Upper lobe of left lung (tissue), 4 donors: ENCODE results near the gene EYS.

ENCODE experiments used
- CTCF ChIP-seq, 6 experiments: fragments of 450-650 bp in 4 of 6; fragments of 200-600 bp in 2 of 6; sonication (generic) in 2 of 6; IDR thresholded peaks; one replicate each; pipeline ENCODE4 v1.5.1; 2016 to 2019; ENCODE audit warnings: antibody characterized with exemption in 6 of 6
- EP300 ChIP-seq, 4 donors: sonication (generic); formaldehyde crosslinking; IDR thresholded peaks; one replicate each; pipeline ENCODE4 v1.5.1; 2017; ENCODE audit warnings: antibody characterized with exemption in 4 of 4, control low read depth in 2 of 4
- POLR2A ChIP-seq, 4 donors: fragments of 450-650 bp; IDR thresholded peaks; one replicate each; pipeline ENCODE4 v1.5.1; 2016 to 2017; ENCODE audit warnings: antibody characterized with exemption in 4 of 4, mild to moderate bottlenecking in 2 of 4
- POLR2AphosphoS5 ChIP-seq, 2 donors: sonication (generic); formaldehyde crosslinking; IDR thresholded peaks; one replicate each; pipeline ENCODE4 v1.5.1; 2017; ENCODE audit warnings: antibody characterized with exemption in 2 of 2

GRCh38 chr6:64123761-64124633 is 1583.0 kb downstream of the EYS start:
- TF ChIP-seq CTCF (IDR thresholded peaks at IDR 0.05) (no peak), POLR2A (IDR thresholded peaks at IDR 0.05) (no peak), POLR2AphosphoS5 (IDR thresholded peaks at IDR 0.05) (no peak), EP300 (IDR thresholded peaks at IDR 0.05) (no peak)
